Stimulated activated CD8-positive, alpha-beta memory T cell treated with anti-CD3 and anti-CD28 coated beads, Interleukin-2, amount 100 ng/mL, for 48 hours (primary cell): ENCODE measurements around the gene INHBE.
A peak's percentile ranks its signal among the peaks of the same experiment; 100 is the strongest.
"Not testable (repeated sequence)": the region's sequence is repeated elsewhere in the genome, so short reads cannot be mapped to it uniquely, and the experiment has no call there.

Experiments used
- DNase-seq, 2 donors: peaks; one replicate each; pipeline ENCODE4 v3.0.0-alpha.2; 2020; ENCODE audit warnings: low read depth in 2 of 2

INHBE gene

GRCh38 chr12:57441393-57441792, 13.7 kb upstream of the INHBE start:
- DNase-seq = not testable (repeated sequence)

- DNase-seq = no peak
Measured at GRCh38 chr12:57441846-57442427, 13.2 kb upstream of the INHBE start.

GRCh38 chr12:57444337-57444736, 10.8 kb upstream of the INHBE start:
- DNase-seq = not testable (repeated sequence)

- DNase-seq = no peak
Measured at GRCh38 chr12:57444744-57445143, 10.4 kb upstream of the INHBE start.

- DNase-seq = no peak
Measured at GRCh38 chr12:57446292-57446960, 8.7 kb upstream of the INHBE start.

- no peak for DNase-seq
Measured at GRCh38 chr12:57448669-57449068, 6.4 kb upstream of the INHBE start.

GRCh38 chr12:57449375-57449774, 5.7 kb upstream of the INHBE start:
- no peak for DNase-seq

GRCh38 chr12:57450057-57450456, 5.0 kb upstream of the INHBE start:
- no peak for DNase-seq

GRCh38 chr12:57451233-57451778, 3.8 kb upstream of the INHBE start:
- no peak for DNase-seq

- no peak for DNase-seq
Measured at GRCh38 chr12:57452181-57452936, 2.7 kb upstream of the INHBE start.

- peak in 1 of 2 donors; percentile 56 for DNase-seq
Measured at GRCh38 chr12:57452937-57453509, 2.1 kb upstream of the INHBE start.

- DNase-seq = no peak
Measured at GRCh38 chr12:57454213-57454565, 918 bp upstream of the INHBE start.

- no peak for DNase-seq
Measured at GRCh38 chr12:57455374-57456144, 452 bp downstream of the INHBE start.

- no peak for DNase-seq
Measured at GRCh38 chr12:57456145-57456700, 1.1 kb downstream of the INHBE start.

GRCh38 chr12:57456737-57457490, 1.8 kb downstream of the INHBE start:
- no peak for DNase-seq

GRCh38 chr12:57458665-57459054, 3.6 kb downstream of the INHBE start:
- no peak for DNase-seq

GRCh38 chr12:57459055-57459749, 4.1 kb downstream of the INHBE start:
- peak; percentile 92 to 94 for DNase-seq

- no peak for DNase-seq
Measured at GRCh38 chr12:57459750-57460467, 4.8 kb downstream of the INHBE start, which contains the start of gene GLI1. Gene GLI1 (plus strand): TSS chr12:57459785. CDS start chr12:57463692, 3,907 bp downstream.

GRCh38 chr12:57460468-57460784, 5.3 kb downstream of the INHBE start:
- DNase-seq = no peak
